Common myeloid progenitor, CD34-positive (primary cell): Measurements from ENCODE around the gene ZNF827.
A peak's percentile ranks its signal among the peaks of the same experiment; 100 is the strongest.

ENCODE experiments used
- CTCF ChIA-PET: fragments of 350-600 bp; sonication (Branson Sonifier 250); formaldehyde crosslinking; loops from one replicate; lab custom pipeline; 2021; ENCODE audit warnings: antibody characterized with exemption; lab: Charles Lee
- POLR2A ChIA-PET: fragments of 350-600 bp; sonication (Branson Sonifier 250); formaldehyde crosslinking; loops from one replicate; lab custom pipeline; 2021; ENCODE audit warnings: antibody characterized with exemption; lab: Charles Lee
- DNase-seq, 3 donors: peaks; one replicate each; pipeline versions ENCODE4 v3.0.0 to v3.0.0-alpha.2; 2013
- H3K27ac ChIP-seq, 2 experiments: 1 replicate in 1 of 2; 2 replicates in 1 of 2; pipeline ENCODE4 v1.7.0; 2013; ENCODE audit warnings: inconsistent platforms in 2 of 2, low read length in 2 of 2, mild to moderate bottlenecking in 2 of 2, low read depth in 1 of 2, moderate library complexity in 1 of 2; ENCODE audit not compliant: severe bottlenecking in 2 of 2, insufficient read depth in 1 of 2, poor library complexity in 1 of 2
- H3K27me3 ChIP-seq, 5 experiments: replicated peaks in 2 of 5; 1 replicate in 3 of 5; 2 replicates in 2 of 5; pipeline versions ENCODE4 v1.6.1 to v1.7.0; 2013; ENCODE audit warnings: low read length in 4 of 5, mild to moderate bottlenecking in 2 of 5, moderate library complexity in 2 of 5, inconsistent platforms in 1 of 5; ENCODE audit not compliant: insufficient read depth in 5 of 5, control insufficient read depth in 4 of 5
- H3K36me3 ChIP-seq, 4 experiments: 1 replicate in 2 of 4; 2 replicates in 2 of 4; pipeline versions ENCODE4 v1.6.1 to v1.7.0; 2013; ENCODE audit warnings: low read length in 3 of 4, control low read depth in 1 of 4, mild to moderate bottlenecking in 1 of 4; ENCODE audit not compliant: control insufficient read depth in 4 of 4, insufficient read depth in 4 of 4
- H3K4me1 ChIP-seq, 4 experiments: 1 replicate in 3 of 4; 2 replicates in 1 of 4; pipeline versions ENCODE4 v1.6.1 to v1.7.1; 2013; ENCODE audit warnings: low read length in 3 of 4, mild to moderate bottlenecking in 3 of 4, control low read depth in 1 of 4, inconsistent platforms in 1 of 4, moderate library complexity in 1 of 4; ENCODE audit not compliant: control insufficient read depth in 4 of 4, insufficient read depth in 4 of 4; ENCODE audit errors: control extremely low read depth in 1 of 4
- H3K4me3 ChIP-seq, 7 experiments: 1 replicate in 4 of 7; 2 replicates in 3 of 7; pipeline versions ENCODE4 v1.5.1 to v1.7.0; 2013; ENCODE audit warnings: mild to moderate bottlenecking in 7 of 7, low read length in 6 of 7, moderate library complexity in 6 of 7, inconsistent platforms in 2 of 7, low read depth in 2 of 7, control low read depth in 1 of 7; ENCODE audit not compliant: insufficient read depth in 4 of 7, control insufficient read depth in 1 of 7; ENCODE audit errors: extremely low read depth in 1 of 7
- H3K9me3 ChIP-seq, 5 experiments: 1 replicate in 4 of 5; 2 replicates in 1 of 5; pipeline versions ENCODE4 v1.6.1 to v1.7.1; 2013; ENCODE audit warnings: low read length in 4 of 5, mild to moderate bottlenecking in 2 of 5, inconsistent platforms in 1 of 5, low read depth in 1 of 5, moderate library complexity in 1 of 5; ENCODE audit not compliant: control insufficient read depth in 4 of 5, insufficient read depth in 2 of 5; ENCODE audit errors: control extremely low read depth in 1 of 5
- WGBS: methylation state at CpG from one replicate; pipeline ENCODE4 v1.1.5; 2013; ENCODE audit not compliant: insufficient coverage; 5-methylcytosine and 5-hydroxymethylcytosine counted together

The ZNF827 gene

DNA sequence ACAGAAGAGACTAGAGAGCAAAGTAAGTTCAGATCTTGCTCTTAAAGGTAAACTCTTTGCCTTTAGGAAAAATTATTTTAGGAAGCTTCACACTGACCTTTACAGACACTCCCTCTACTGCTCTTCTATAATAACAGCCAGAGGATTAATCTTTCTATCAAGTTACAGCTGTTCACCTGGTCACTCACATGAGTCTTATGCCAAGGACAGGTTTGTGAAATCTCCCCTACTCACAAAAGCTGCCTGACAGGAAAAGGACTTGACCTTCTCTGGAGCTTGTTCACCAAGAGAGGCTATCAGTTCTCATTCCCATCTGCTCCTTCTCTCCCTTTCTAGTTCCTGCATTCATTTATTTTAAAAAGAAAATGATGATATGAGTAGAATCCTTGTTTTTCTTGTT is 141.3 kb downstream of the ZNF827 start:
- POLR2A ChIA-PET, result interaction anchor here (0.6 kb wide), 1 partner anchor 613 kb away, joined by 4 read pairs; no protein-coding TSS in a partner anchor
- Histone ChIP-seq H3K4me1 (peaks cover 4 to 16% (median 11%) of the 10 kb centered on the region in 4 experiments), H3K36me3 (no peaks in the 10 kb centered on the region), H3K4me3 (no peak overlapping the region), H3K27ac (no peak overlapping the region), H3K9me3 (no peaks in the 10 kb centered on the region), H3K27me3 (no peaks in the 10 kb centered on the region)
- DNase-seq, result no peak
- CTCF ChIA-PET, result interaction anchor here (0.9 to 1.9 kb wide), 3 partner anchors 24 to 175 kb away, joined by 3 to 4 read pairs (median 3); no protein-coding TSS in a partner anchor

DNA sequence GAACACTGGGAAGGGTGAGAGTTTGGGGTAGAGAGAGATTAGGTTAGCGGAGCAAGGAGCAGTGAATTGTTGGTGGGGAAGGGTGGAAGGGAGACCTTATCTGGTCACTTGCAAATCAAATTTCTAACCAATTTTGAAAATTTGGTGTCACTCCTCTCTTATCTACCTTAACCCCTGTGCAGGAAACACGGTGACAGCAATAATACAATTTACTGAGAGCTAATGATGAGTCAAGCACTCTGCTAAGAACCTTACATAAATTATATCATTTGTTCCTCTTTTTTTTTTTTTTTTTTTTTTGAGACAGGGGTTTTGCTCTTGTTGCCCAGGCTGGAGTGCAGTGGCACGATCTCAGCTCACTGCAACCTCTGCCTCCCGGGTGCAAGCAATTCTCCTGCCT is 142.3 kb downstream of the ZNF827 start:
- Histone ChIP-seq H3K27ac (no peak overlapping the region), H3K9me3 (no peaks in the 10 kb centered on the region), H3K4me3 (peak overlapping the region in 2 of 7 experiments; percentile 30 to 57), H3K27me3 (no peaks in the 10 kb centered on the region), H3K36me3 (peaks cover 0 to 2% (median 0%) of the 10 kb centered on the region in 4 experiments), H3K4me1 (peaks cover 4 to 16% (median 11%) of the 10 kb centered on the region in 4 experiments)
- ChIA-PET CTCF (interaction anchor here (1.0 to 1.4 kb wide), 3 partner anchors 16 to 94 kb away, joined by 3 read pairs; no protein-coding TSS in a partner anchor), POLR2A (no interaction called here)
- WGBS, result no CpG with 5 or more reads among the region's 4 CpGs
- DNase-seq, result peak; percentile 33 to 91 (median 84)

DNA sequence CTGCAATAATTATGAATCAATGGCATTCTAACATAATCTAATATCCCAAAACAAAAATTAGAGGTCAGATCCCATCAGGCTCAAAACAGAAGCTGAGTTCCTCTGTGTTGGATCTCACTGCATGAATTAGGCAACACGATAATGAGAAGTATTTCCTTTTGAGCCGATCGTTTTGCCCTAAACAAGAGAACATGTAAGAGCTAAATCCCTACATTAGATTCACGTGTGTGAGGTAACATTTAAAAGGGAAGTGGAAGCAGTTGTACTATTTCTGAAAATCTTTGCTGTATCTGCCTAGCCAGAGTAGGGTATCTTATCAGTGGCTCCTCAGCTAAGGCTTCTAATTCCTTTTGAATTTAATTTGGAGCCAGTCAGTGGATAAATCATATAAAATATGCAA is 143.1 kb downstream of the ZNF827 start:
- Histone ChIP-seq H3K36me3 (peaks cover 0 to 2% (median 0%) of the 10 kb centered on the region in 4 experiments), H3K4me3 (no peak overlapping the region), H3K9me3 (no peaks in the 10 kb centered on the region), H3K27ac (no peak overlapping the region), H3K4me1 (peaks cover 4 to 16% (median 11%) of the 10 kb centered on the region in 4 experiments), H3K27me3 (no peaks in the 10 kb centered on the region)
- DNase-seq, result peak in 2 of 3 donors; percentile 41 to 52
- CTCF ChIA-PET, result interaction anchor here (1.0 to 1.4 kb wide), 3 partner anchors 17 to 95 kb away, joined by 3 read pairs; no protein-coding TSS in a partner anchor
- POLR2A ChIA-PET, result no interaction called here
- WGBS, result 50% methylated on average over 1 of the region's 4 CpGs

DNA sequence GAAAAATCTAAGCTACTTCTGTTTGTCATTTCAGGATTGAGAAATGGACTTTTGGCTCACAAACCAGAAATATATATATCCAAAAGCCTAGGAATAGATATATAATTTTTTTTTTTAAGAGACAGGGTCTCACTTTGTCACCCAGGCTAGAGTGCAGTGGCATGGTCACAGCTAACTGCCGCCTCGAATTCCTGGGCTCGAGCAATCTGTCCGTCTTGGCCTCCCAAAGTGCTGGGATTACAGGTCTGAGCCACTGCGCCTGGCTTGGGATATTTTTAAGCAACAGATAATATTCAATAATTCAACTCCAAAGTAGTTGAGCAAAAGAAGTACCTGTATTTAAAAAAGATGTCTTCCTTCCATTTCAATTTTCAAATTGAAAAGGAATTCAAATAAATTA is 146.2 kb downstream of the ZNF827 start:
- peaks cover 4 to 15% (median 10%) of the 10 kb centered on the region in 4 experiments for H3K4me1 ChIP-seq
- H3K4me3 ChIP-seq, result no peak overlapping the region
- WGBS, result 98% methylated on average over 4 of the region's 5 CpGs
- DNase-seq, result no peak
- no peaks in the 10 kb centered on the region for H3K27me3 ChIP-seq
- CTCF ChIA-PET, result interaction anchor here (0.6 kb wide), 1 partner anchor 11 kb away, joined by 3 read pairs; no protein-coding TSS in a partner anchor
- POLR2A ChIA-PET, result interaction anchor here (0.5 kb wide), 1 partner anchor 134 kb away, joined by 7 read pairs; no protein-coding TSS in a partner anchor
- no peaks in the 10 kb centered on the region for H3K9me3 ChIP-seq
- H3K36me3 ChIP-seq, result peaks cover 0 to 7% (median 0%) of the 10 kb centered on the region in 4 experiments
- no peak overlapping the region for H3K27ac ChIP-seq

DNA sequence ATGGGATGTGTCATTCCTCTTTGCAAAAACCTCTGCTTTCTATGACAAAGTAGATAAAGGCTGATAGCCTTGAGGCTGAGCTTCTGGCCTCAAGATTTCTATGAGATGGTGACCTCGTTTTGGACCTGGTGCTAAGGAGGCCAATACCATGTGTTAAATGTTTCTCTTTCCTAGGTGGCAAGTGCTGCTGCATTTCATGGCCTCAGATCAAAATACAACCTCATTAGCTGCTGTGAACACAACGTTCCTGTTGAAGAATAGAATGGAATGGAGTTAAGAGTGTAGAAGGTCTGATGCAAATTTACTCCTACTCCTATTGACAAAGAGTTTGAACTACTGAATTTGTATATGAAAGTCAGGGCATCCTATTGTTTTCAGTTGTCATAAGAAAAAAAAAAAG is 146.6 kb downstream of the ZNF827 start:
- POLR2A ChIA-PET, result interaction anchor here (0.5 kb wide), 1 partner anchor 133 kb away, joined by 7 read pairs; no protein-coding TSS in a partner anchor
- Histone ChIP-seq H3K9me3 (no peaks in the 10 kb centered on the region), H3K27me3 (no peaks in the 10 kb centered on the region), H3K4me3 (no peak overlapping the region), H3K4me1 (peaks cover 4 to 15% (median 10%) of the 10 kb centered on the region in 4 experiments), H3K36me3 (peaks cover 0 to 7% (median 0%) of the 10 kb centered on the region in 4 experiments), H3K27ac (no peak overlapping the region)
- DNase-seq, result no peak
- 100% methylated on average over 1 of the region's 2 CpGs for WGBS
- CTCF ChIA-PET, result interaction anchor here (0.6 kb wide), 1 partner anchor 10 kb away, joined by 3 read pairs; no protein-coding TSS in a partner anchor

DNA sequence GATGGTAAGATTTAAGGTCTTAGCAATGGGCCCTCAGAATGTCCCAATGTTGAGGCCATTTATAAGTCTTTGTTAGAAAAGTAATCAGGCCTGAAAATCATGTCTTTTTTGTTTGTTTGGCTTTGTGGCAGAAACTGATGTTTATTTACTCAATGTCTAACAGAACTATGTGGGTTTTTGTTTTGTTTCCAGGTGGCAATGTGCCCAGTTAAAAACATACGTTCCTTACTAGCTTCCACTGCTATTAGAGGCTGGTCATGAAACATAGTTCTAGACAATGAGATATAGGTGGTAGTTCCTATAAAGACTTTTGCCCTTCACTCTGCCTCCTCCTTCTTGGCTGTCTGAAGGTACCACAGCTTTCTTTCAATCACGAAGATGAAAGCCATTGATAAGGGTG is 149.9 kb downstream of the ZNF827 start:
- H3K27ac ChIP-seq, result no peak overlapping the region
- H3K4me3 ChIP-seq, result no peak overlapping the region
- ChIA-PET CTCF (no interaction called here), POLR2A (interaction anchor here (0.6 kb wide), 1 partner anchor 11 kb away, joined by 3 read pairs; no protein-coding TSS in a partner anchor)
- peaks cover 0 to 9% (median 4%) of the 10 kb centered on the region in 4 experiments for H3K36me3 ChIP-seq
- no peak for DNase-seq
- H3K27me3 ChIP-seq, result no peaks in the 10 kb centered on the region
- peaks cover 0 to 5% (median 4%) of the 10 kb centered on the region in 5 experiments for H3K9me3 ChIP-seq
- 100% methylated on average over 1 of the region's 2 CpGs for WGBS
- no peaks in the 10 kb centered on the region for H3K4me1 ChIP-seq

DNA sequence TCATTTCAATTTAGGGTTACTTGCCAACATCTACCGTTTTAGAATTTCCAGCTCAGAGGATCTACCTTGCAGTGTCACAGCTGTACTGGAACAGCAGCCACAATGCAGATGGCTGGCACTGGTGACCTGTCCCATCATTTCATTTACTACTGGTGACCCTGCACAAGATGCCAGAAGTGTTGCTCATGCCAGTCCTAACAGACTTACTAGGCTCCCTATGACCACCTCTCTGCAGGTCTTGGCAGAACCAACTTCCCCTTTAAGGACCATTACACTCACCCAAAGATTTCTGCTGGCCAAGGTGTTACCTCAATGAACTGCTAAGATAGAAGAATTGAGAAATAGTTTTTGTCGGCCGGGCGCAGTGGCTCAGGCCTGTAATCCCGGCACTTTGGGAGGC is 151.8 kb downstream of the ZNF827 start:
- ChIA-PET CTCF (no interaction called here), POLR2A (no interaction called here)
- peaks cover 4 to 7% (median 6%) of the 10 kb centered on the region in 4 experiments for H3K36me3 ChIP-seq
- H3K27ac ChIP-seq, result no peak overlapping the region
- peaks cover 0 to 6% (median 4%) of the 10 kb centered on the region in 5 experiments for H3K9me3 ChIP-seq
- no peaks in the 10 kb centered on the region for H3K4me1 ChIP-seq
- 98% methylated on average over 5 of the region's 5 CpGs for WGBS
- no peak for DNase-seq
- no peak overlapping the region for H3K4me3 ChIP-seq
- H3K27me3 ChIP-seq, result no peaks in the 10 kb centered on the region
